ENCODE measurements around the gene TMEM187.

The TMEM187 gene

DNA sequence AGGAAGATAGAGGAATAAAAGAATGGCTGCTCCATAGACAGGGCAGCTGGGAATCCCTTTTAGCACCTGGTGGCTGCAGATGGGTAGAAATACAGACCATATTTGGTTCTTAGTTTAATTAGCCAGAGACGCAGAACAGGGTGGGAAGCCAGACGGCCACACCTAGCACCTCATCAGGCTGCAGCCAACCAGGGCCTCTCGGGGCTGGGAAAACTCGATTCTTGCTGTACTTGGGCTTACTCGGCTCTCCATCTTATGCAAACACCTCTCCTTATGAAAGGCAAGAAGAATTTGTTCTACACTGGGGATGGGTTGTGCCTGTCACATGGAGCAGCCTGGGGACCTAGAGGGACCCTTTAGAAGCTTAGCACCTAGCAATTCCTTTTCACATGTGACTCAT is 27.5 kb downstream of the TMEM187 start:
- DNase-seq (ENCODE audit: low spot score): no peak

DNA sequence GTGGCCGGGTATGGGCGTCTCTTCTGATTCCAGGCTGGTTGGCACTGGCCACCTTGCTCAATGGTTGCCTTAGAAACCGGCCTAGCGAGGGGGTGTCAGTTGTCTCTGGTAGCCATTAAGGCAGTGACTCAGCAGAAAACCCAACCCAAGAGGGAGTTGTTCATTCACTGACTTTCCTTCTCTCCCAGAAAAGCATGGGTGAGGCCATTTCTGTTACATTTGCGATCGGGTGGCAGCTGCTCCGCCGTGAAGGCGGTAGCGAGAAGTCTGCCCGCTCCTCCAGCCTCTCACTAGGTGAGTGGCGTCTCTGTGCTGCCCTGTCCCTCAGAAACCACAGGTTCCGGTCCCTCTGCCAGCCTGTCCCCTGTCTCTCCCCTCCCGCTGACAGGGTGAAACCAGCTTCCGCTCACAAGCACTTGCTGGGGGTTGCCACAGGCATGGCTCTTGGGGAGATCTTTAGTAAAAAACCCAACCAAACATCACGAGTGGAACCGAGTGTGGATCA is 29.7 kb downstream of the TMEM187 start:
- DNase-seq (ENCODE audit: low spot score): no peak

DNA sequence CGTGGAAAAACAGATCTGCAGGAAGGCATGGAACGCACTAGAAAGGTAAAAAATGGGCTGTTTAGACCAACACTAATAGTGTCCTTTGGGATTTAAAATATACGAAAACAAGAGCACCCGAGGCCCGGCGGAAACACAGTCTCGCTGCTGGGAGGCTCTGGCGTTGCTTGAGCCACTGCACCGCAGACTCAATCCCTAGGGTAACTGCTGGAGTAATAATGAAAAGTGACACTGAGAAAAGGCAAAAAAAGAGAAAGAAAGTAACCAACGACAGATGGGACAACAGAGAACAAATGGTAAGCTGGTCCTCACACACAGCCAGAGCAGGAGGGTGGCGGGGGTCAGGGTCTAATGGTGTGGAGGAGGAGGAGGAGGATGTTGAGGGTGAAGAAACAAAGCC is 31.8 kb downstream of the TMEM187 start:
- no peak for DNase-seq (ENCODE audit: low spot score)

DNA sequence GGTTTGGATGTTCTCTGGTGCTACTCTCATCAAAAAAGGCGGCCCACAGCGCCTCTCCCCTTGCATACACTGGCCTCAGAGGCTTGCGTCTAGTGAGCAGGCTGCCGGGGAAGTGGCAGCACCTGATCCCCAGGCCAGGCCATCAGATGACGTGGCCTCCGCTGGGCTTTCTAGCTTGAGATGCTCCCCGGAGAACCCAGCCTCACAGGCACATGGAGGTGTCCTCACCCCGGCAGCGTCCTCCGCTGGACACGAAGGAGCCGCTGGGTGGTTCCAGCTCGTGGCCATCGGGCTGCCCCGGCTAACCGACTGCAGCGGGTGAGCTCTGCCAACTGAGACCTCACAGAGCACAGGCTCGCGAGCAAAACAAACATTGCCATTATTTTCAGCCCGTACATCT is 34.4 kb downstream of the TMEM187 start:
- no peak for DNase-seq (ENCODE audit: low spot score)

DNA sequence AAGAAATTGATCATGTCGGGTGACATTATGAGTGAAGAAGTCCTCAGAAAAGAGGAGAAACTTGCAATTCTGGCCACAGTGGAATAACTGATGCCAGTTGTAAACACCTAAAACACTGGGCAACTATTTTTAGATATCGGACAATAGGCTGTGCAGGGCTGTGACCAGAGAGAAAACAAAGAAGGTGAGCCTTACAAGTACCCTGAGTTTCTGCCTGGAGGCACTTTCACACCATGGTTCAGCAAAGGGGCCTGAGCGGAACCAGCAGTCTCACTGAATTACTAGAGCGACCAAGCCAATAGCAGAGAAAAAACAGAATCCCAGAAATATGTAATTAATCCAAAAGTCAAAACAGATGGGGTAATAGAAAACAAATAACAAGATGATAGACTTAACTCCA is 36.0 kb downstream of the TMEM187 start:
- DNase-seq (ENCODE audit: low spot score): no peak

GRCh38 chrX:154010330-154011087 is 38.0 kb downstream of the TMEM187 start:
- DNase-seq (ENCODE audit: low spot score): no peak

DNA sequence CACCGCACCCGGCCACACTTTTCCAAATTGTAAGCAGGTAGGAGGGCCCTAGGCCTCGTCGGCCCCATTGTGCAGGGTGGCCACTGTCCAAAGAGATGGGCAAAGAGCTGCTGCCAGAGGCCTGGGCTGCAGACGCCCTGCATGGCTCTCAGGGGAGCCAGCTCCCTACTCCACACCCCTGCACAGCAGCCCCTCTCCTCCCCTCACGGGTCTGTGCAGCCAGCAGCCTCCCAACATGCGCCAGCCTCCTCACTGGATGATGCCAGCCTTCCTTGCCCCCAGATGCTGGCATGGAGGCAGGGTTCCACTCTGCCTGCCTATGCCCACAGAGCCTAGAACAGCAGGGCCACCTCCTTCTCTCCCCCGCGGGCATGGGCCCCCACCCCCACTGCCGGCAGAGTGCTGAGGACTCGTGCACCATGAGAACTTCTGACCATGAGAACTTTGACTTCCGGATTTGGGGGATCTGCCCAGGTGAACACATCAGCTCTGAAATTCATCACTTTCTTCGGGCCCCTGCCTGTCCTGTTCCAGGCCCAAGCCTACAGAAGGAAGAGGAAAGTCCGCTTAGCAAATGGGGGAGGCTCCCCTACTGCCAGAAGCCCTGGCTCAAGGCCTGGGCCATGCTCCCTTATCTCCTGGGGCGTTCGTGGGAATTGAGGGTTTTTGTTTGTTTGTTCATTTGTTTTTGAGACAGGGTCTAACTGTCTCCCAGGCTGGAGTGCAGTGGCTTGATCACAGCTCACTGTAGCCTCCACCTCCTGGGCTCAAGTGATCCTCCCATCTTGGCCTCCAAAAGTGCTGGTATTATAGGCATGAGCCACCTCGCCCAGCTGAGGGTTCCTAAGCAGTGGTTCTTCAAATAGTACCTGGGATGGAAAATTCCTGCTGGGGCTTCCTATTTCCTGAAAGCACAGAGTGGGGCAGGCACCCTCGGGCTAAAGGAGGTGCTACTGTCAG is 39.1 kb downstream of the TMEM187 start:
- DNase-seq (ENCODE audit: low spot score): no peak

DNA sequence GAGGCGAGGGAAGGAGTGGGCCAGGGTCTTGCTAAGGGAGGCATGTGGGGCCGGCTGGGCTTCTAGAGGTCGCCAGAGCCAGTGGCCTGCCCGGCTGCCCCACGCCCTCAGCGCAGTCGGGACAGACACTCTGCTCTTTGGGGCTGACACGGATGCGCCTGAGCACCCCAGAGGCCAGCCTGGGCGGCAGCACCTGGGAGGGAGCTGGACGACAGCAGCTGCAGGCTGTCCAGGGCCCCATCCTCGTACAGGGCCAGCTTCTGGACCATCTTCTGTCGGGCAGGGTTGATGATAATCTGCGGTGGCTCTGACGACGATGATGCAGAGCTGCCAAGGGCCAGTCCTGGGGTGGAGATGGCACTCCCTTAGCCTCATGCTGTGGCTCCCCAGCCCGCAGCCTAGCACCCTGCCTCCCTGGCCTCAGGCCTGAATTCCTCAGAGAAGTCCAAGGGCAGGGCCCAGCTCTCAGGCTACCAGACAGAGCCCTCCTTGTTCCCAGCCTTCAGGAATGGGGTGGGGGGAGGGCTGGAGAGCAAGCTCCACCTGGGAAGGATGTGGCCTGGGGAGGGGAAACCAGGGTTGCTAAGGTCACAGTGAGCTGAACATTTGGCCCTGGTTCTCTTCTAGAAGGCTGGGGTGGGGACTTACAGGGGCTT is 39.9 kb downstream of the TMEM187 start:
- DNase-seq (ENCODE audit: low spot score): no peak

- no peak for DNase-seq (ENCODE audit: low spot score)
These were observed 40.5 kb downstream of the TMEM187 start for GRCh38 chrX:154013001-154013421.

DNA sequence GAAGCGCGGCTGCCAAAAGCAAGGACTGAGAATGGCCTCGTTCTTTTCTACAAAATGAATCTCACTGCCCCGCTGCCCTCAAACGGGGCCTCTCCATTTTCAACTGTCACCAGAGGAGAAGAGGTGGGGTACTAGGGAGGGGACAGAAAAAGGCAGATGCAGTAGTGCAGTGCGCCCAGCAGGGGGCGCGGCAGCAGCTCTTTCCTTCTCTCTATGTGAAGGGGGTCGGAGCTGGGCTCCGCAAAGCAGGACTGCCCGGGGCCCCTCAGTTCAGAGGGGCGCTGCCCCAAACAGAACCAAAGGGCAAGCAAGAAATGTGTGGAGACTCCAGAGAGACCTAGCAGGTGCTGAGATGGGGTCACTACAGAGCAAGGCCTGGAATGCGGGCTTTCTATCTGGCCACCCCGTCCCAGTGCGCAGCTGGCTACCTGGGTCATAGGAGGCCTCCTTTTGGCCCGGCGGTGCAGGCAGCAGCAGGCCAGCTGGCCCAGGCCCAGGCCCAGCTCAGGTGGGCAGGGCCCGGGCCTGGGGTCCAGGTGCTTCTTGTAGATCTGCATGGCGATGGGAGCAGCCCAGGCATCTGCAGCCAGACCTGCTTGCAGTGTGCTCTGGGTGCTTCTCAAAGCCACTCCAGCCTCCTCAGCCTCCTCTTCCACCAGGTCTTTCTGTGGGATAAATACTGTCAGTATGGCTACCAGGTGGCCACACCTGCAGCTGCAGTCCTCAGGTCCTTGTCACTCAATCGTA is 41.2 kb downstream of the TMEM187 start:
- DNase-seq (ENCODE audit: low spot score): peak; percentile 25

DNA sequence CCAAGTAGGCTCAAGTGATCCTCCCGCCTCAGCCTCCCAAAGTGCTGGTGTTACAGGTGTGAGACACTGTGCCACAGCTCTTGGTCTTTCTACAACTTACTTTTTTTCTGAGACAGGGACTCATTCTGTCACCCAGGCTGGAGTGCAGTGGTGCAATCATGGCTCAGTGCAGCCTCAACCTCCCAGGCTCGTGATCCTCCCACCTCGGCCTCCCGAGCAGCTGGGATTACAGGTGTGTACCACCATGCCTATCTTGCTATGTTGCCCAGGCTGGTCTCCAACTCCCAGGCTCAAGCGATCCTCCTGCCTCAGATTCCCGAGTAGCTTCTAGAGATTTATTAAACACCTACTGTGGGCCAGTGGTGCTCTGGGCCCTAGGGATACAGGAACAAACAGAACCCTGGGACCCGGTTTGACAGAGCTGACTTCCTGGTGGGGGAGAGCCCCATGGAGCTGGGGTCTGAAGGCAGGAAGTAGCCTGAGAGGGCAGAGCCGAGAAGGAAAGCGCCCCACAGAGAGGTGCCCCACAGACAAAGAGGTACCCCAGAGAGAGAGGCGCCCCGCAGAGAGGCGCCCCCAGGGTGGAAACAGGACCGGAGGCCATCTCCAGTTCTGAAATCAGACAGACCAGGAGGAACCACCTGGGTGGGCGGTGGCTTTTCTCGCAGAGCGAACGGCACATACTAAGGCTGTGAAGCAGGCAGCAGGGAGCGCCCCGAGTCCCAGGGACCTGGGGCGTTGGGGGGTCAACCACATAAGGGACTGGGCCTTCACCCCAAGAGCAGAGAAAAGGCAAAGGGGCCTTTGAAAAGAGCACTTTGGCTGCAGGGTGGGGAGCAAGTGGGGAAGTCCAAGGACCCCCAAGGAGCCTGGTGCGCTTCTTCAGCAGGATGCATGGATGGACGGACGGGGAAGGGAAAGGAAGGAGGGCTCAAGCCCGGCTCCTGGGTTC is 42.2 kb downstream of the TMEM187 start:
- DNase-seq (ENCODE audit: low spot score): no peak

- DNase-seq (ENCODE audit: low spot score): no peak
These were observed 43.2 kb downstream of the TMEM187 start for GRCh38 chrX:154015581-154016264.

- no peak for DNase-seq (ENCODE audit: low spot score)
These were observed 44.0 kb downstream of the TMEM187 start for GRCh38 chrX:154016366-154017076.

- DNase-seq (ENCODE audit: low spot score): no peak
These were observed 45.4 kb downstream of the TMEM187 start for GRCh38 chrX:154017766-154018517.

DNA sequence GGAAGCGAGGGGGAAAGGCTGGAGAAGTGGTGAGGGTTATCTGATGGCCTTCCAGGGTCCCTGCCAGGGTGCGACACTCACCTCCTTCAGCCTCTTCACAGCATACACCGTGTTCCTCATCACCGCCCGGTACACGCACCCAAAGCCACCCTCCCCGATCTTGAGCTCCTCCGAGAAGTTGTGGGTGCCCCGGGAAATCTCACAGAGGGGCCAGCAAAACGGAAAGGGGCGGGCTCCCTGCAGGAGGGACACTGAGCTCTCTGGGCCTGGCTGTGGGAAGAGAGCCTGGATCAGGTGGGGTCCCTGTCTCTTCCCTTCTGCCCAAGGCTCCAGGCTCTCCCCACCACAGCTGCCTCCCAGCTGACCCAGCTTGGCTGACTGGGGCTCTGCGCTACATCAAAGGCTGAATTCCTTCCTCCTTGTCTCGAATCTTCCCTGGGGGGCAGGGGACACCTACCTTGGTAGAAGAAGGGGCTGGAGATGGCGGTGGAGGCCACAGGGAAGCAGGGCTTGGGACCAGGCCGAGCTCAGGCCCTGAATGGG is 46.0 kb downstream of the TMEM187 start:
- no peak for DNase-seq (ENCODE audit: low spot score)

GRCh38 chrX:154019061-154019621 is 46.6 kb downstream of the TMEM187 start:
- no peak for DNase-seq (ENCODE audit: low spot score)

GRCh38 chrX:154019633-154020528 is 47.3 kb downstream of the TMEM187 start, which contains the start of gene IRAK1:
IRAK1 (minus strand) TSS chrX:154019902; CDS start chrX:154019812, 90 bp downstream.
- DNase-seq (ENCODE audit: low spot score): peak; percentile 51
